Progenitor cell of endocrine pancreas (in vitro differentiated cells): ENCODE results near the gene MCAT. TPM values are rescaled to one million over a fixed set of nuclear protein-coding genes. Genes with fewer than 3 reads are reported as not detected.

Experiments used
- DNase-seq: peaks from one replicate; pipeline ENCODE4 v3.0.0; 2021; ENCODE audit warnings: low spot score; ENCODE audit not compliant: unreplicated experiment
- H3K27ac Mint-ChIP-seq: 2 replicates; pipeline ENCODE4 v1.8.0; 2021; ENCODE audit warnings: mild to moderate bottlenecking, moderate library complexity, mixed read lengths
- H3K27me3 Mint-ChIP-seq: 2 replicates; pipeline ENCODE4 v1.8.0; 2021; ENCODE audit warnings: mixed read lengths
- H3K36me3 Mint-ChIP-seq: 2 replicates; pipeline ENCODE4 v1.8.0; 2022; ENCODE audit warnings: mixed read lengths; ENCODE audit not compliant: insufficient read depth
- H3K4me1 Mint-ChIP-seq: 2 replicates; pipeline ENCODE4 v1.8.0; 2021; ENCODE audit warnings: low read depth, mixed read lengths
- H3K4me3 Mint-ChIP-seq: 2 replicates; pipeline ENCODE4 v1.8.0; 2021; ENCODE audit warnings: low read depth, mild to moderate bottlenecking, moderate library complexity, mixed read lengths
- H3K9me3 Mint-ChIP-seq: 2 replicates; pipeline ENCODE4 v1.8.0; 2021; ENCODE audit warnings: low read depth, mixed read lengths
- CTCF ChIP-seq: fragments of 200-600 bp; sonication (generic); IDR thresholded peaks from one replicate; pipeline ENCODE4 v1.5.0; 2021; ENCODE audit warnings: antibody characterized with exemption, mild to moderate bottlenecking; ENCODE audit not compliant: unreplicated experiment
- total RNA-seq: library from RNA; stranded (reverse); gene quantifications from 2 replicates; pipeline ENCODE4 v1.2.1, GENCODE V29; 2021

MCAT gene
- total RNA-seq, 1 donor from 2014 or later = 20.4 TPM

- H3K27ac Mint-ChIP-seq = peak within 1 kb of the TSS; percentile 93
- H3K36me3 Mint-ChIP-seq = peaks cover 1% of the 10 kb centered on the region
- peak; percentile 15 for TF ChIP-seq CTCF
Observed at GRCh38 chr22:43186272-43187170, 43.3 kb upstream of the MCAT start, which contains the start of gene TTLL12. TSS of gene TTLL12 (minus strand) at chr22:43187134. CDS start at chr22:43187069, 65 bp downstream.

GRCh38 chr22:43185860-43186261, 42.7 kb upstream of the MCAT start:
- TF ChIP-seq CTCF = no peak
- DNase-seq = no peak
- Mint-ChIP-seq H3K36me3 (peaks cover 3% of the 10 kb centered on the region), H3K9me3 (no peaks in the 10 kb centered on the region), H3K4me3 (peak overlapping the region; percentile 70), H3K4me1 (peaks cover 2% of the 10 kb centered on the region), H3K27me3 (peaks cover 4% of the 10 kb centered on the region), H3K27ac (no peak overlapping the region)

More at GRCh38 chr22:43186272-43187170, 43.3 kb upstream of the MCAT start, which contains the start of gene TTLL12:
- Mint-ChIP-seq H3K4me3 (peak within 1 kb of the TSS; percentile 75), H3K4me1 (peaks cover 2% of the 10 kb centered on the region), H3K27me3 (peaks cover 8% of the 10 kb centered on the region), H3K9me3 (peaks cover 3% of the 10 kb centered on the region)
- peak; percentile 61 for DNase-seq

GRCh38 chr22:43183496-43184277, 40.5 kb upstream of the MCAT start:
- Mint-ChIP-seq H3K4me1 (no peaks in the 10 kb centered on the region), H3K36me3 (peaks cover 3% of the 10 kb centered on the region), H3K4me3 (no peak overlapping the region), H3K27me3 (no peaks in the 10 kb centered on the region), H3K9me3 (no peaks in the 10 kb centered on the region), H3K27ac (no peak overlapping the region)
- no peak for TF ChIP-seq CTCF
- DNase-seq = no peak

- Mint-ChIP-seq H3K9me3 (no peaks in the 10 kb centered on the region), H3K27ac (no peak overlapping the region), H3K4me1 (no peaks in the 10 kb centered on the region), H3K27me3 (no peaks in the 10 kb centered on the region), H3K4me3 (no peak overlapping the region), H3K36me3 (peaks cover 3% of the 10 kb centered on the region)
- DNase-seq = no peak
- TF ChIP-seq CTCF = no peak
Observed at GRCh38 chr22:43182726-43183125, 39.5 kb upstream of the MCAT start.

- no peak for TF ChIP-seq CTCF
- Mint-ChIP-seq H3K9me3 (no peaks in the 10 kb centered on the region), H3K36me3 (peaks cover 3% of the 10 kb centered on the region), H3K27ac (no peak overlapping the region), H3K27me3 (no peaks in the 10 kb centered on the region), H3K4me3 (no peak overlapping the region), H3K4me1 (no peaks in the 10 kb centered on the region)
- no peak for DNase-seq
Observed at GRCh38 chr22:43182118-43182517, 38.9 kb upstream of the MCAT start.
